Right atrium auricular region (tissue), 2 donors: ENCODE measurements around the gene RND3. TPM values are rescaled to one million over a fixed set of nuclear protein-coding genes. Genes with fewer than 3 reads are reported as not detected.

Source experiments
- DNase-seq: peaks from one replicate; pipeline ENCODE4 v3.0.0-alpha.2; 2019; ENCODE audit warnings: low spot score
- H3K27ac ChIP-seq, 2 donors: fragments of 200-600 bp; sonication (generic); 1 replicate in 1 of 2; 2 replicates in 1 of 2; pipeline ENCODE4 v1.5.1; 2016 to 2019
- H3K27me3 ChIP-seq, 2 donors: fragments of 200-600 bp; sonication (generic); one replicate each; pipeline versions ENCODE4 v1.5.1 to v1.6.0; 2017 to 2019
- H3K36me3 ChIP-seq: fragments of 200-600 bp; sonication (generic); one replicate; pipeline ENCODE4 v1.5.1; 2016
- H3K4me1 ChIP-seq, 2 donors: fragments of 200-600 bp; sonication (generic); one replicate each; pipeline versions ENCODE4 v1.5.1 to v1.6.0; 2017 to 2019
- H3K4me3 ChIP-seq, 2 donors: fragments of 200-600 bp; sonication (generic); 1 replicate in 1 of 2; 2 replicates in 1 of 2; pipeline ENCODE4 v1.5.1; 2017 to 2019; ENCODE audit warnings: mild to moderate bottlenecking in 1 of 2, moderate library complexity in 1 of 2
- H3K9me3 ChIP-seq, 2 donors: fragments of 200-600 bp; sonication (generic); one replicate each; pipeline ENCODE4 v1.5.1; 2019
- CTCF ChIP-seq, 2 donors: fragments of 200-600 bp; sonication (generic); IDR thresholded peaks; one replicate each; pipeline ENCODE4 v1.5.1; 2019; ENCODE audit warnings: antibody characterized with exemption in 2 of 2
- total RNA-seq, 2 donors: library from RNA; depleted of rRNA; stranded (reverse); fragments of >200 nt; gene quantifications; one replicate each; pipeline ENCODE4 v1.1.0, GENCODE V29; 2016

RND3 gene
- total RNA-seq, 2 donors from 2014 or later: 9.6 to 25.4 TPM

- no peak overlapping the region for H3K27ac ChIP-seq
- DNase-seq: no peak
- H3K27me3 ChIP-seq: no peaks in the 10 kb centered on the region
- no peaks in the 10 kb centered on the region for H3K36me3 ChIP-seq
- H3K9me3 ChIP-seq: no peaks in the 10 kb centered on the region
- no peak overlapping the region for H3K4me3 ChIP-seq
- TF ChIP-seq CTCF (IDR thresholded peaks at IDR 0.05): no peak
- no peaks in the 10 kb centered on the region for H3K4me1 ChIP-seq
Measured at GRCh38 chr2:150426315-150426714, 61.2 kb downstream of the RND3 start.

DNA sequence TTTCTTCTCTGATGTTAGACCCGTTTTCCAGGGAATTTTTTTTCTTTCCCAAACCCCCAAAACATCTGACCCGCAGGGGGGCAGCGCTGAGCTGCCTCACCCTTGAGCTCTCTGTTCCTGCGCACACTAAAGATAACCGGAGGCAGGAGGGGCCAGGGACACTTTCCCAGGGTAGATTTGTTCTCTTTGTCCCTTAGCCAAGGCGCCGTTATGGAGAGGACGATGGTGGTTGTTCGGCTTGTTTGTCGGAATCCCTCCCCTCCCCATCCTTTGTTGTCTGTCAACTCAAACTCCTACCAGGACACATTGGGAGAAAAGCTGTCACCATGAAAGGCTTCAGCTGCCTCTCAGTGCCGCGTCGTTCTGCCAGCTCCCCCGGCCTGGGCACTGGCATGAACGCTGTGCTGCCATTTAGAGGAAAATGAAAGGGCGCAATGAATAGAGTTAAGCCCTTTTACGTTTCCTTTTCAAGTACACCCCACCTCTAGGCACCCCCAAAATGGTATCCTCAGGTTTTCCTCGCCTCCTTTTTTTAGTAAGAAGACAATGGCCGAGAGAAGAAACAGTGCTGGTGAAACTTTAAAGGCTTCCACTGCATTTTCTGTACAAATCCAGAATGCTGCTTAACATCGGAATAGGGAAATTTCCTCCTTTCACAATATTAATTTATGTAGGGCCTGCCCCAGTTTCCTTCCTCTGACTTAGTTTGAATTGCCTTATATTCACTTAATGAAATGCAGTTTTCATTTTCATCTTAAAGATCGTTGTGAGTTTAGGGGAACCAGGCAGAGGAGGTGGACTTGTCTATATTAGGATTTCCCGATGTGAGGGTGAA is 62.1 kb downstream of the RND3 start:
- H3K27ac ChIP-seq: no peak overlapping the region
- H3K27me3 ChIP-seq: no peaks in the 10 kb centered on the region
- H3K4me3 ChIP-seq: no peak overlapping the region
- TF ChIP-seq CTCF (IDR thresholded peaks at IDR 0.05): peak in 1 of 2 donors; percentile 57
- no peaks in the 10 kb centered on the region for H3K4me1 ChIP-seq
- no peak for DNase-seq
- H3K36me3 ChIP-seq: no peaks in the 10 kb centered on the region
- H3K9me3 ChIP-seq: no peaks in the 10 kb centered on the region

DNA sequence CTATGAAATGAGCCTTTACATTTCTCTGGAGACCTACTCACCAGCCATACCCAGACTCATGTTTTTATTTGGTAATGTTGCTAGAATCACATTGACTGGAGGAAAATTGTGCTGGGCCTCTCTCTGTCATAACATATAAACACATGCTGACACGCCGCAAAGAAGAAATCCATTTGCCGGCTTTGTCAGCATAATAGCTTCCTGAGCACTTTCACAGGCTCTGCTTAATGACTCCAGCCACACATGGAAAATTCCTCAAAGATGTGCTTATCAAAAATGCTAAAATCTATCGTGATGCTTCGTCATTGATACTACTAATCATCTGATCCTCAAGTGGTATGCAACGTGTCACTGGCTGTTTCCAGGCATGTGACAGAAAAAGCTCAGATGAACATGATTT is 63.1 kb downstream of the RND3 start:
- Histone ChIP-seq H3K27me3 (no peaks in the 10 kb centered on the region), H3K4me3 (no peak overlapping the region), H3K9me3 (no peaks in the 10 kb centered on the region), H3K36me3 (no peaks in the 10 kb centered on the region), H3K4me1 (no peaks in the 10 kb centered on the region), H3K27ac (no peak overlapping the region)
- no peak for DNase-seq
- TF ChIP-seq CTCF (IDR thresholded peaks at IDR 0.05): no peak

DNA sequence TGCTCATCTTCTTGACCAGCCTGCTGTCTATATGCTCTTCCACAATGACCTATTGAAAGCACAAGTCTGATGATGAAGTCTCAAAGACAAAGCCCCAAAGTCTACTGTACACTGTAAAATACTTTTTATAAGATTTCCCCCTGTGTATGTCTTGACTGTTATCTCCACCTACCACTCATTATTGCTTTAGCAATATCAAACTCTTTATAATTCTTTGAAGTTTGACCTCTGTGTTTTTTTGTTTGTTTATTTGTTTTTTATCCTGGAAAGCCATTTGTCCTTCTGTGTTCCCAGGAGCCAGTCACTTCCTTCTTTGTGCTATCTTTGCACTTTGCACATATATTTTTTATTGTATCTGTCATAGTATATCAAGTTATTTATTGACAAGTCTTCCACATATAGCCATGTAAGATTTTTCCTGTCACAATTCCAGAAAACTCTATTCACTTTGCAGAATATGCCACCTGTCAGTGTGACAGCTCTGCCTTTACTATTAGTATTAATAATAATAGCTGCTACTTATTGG is 66.3 kb downstream of the RND3 start:
- no peaks in the 10 kb centered on the region for H3K4me1 ChIP-seq
- no peak overlapping the region for H3K27ac ChIP-seq
- H3K36me3 ChIP-seq: no peaks in the 10 kb centered on the region
- H3K4me3 ChIP-seq: no peak overlapping the region
- TF ChIP-seq CTCF (IDR thresholded peaks at IDR 0.05): no peak
- no peak for DNase-seq
- H3K9me3 ChIP-seq: no peaks in the 10 kb centered on the region
- no peaks in the 10 kb centered on the region for H3K27me3 ChIP-seq

DNA sequence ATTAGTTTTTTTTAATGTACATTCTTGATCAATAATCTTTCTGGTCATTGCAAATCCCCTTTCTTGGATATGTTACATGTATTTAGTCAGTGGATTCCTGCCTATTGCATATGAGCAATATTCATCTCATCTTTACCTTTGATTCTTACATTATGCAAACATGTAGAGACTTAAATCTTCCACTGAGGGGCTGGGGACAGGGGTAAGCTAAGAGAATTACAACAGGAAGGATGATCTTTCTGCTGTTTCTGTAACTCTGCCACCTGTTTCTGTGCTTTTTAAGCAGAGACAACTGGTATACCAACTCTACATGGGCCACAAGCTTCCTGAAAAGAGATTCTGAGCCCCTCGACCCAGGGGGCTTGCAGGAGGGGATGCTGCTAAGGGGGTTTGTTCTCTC is 68.6 kb downstream of the RND3 start:
- no peaks in the 10 kb centered on the region for H3K9me3 ChIP-seq

More for the DNA sequence above, 68.6 kb downstream of the RND3 start:
- Histone ChIP-seq H3K4me3 (no peak overlapping the region), H3K27ac (no peak overlapping the region), H3K36me3 (no peaks in the 10 kb centered on the region), H3K27me3 (no peaks in the 10 kb centered on the region), H3K4me1 (no peaks in the 10 kb centered on the region)
- TF ChIP-seq CTCF (IDR thresholded peaks at IDR 0.05): no peak
- no peak for DNase-seq
